GM12878 (cell line): ENCODE measurements around the gene SMTNL1. TPM values are rescaled to one million over a fixed set of nuclear protein-coding genes. Genes with fewer than 3 reads are reported as not detected.

ENCODE experiments used
- BRCA1 ChIP-seq: IDR thresholded peaks from 2 replicates; pipeline ENCODE4 v1.6.1; 2011; ENCODE audit warnings: low read depth, low read length, improper control_type of control experiment
- CREB1 ChIP-seq: IDR thresholded peaks from 2 replicates; pipeline ENCODE4 v1.6.1; 2012; ENCODE audit warnings: low read depth, mild to moderate bottlenecking, inconsistent platforms
- CREM ChIP-seq: IDR thresholded peaks from 2 replicates; pipeline ENCODE4 v1.6.1; 2014; ENCODE audit warnings: antibody characterized with exemption, low read depth
- EP300 ChIP-seq, 2 experiments: fragments of 150-350 bp in 1 of 2; IDR thresholded peaks; 2 replicates each; pipeline ENCODE4 v1.6.1; 2011 to 2012; ENCODE audit warnings: low read depth in 2 of 2, low read length in 2 of 2, borderline replicate concordance in 1 of 2, improper control_type of control experiment in 1 of 2, inconsistent platforms in 1 of 2; ENCODE audit not compliant: control insufficient read depth in 1 of 2
- PAX5 ChIP-seq: IDR thresholded peaks from 2 replicates; pipeline ENCODE4 v1.6.1; 2011; ENCODE audit warnings: low read depth, low read length, borderline replicate concordance
- REST ChIP-seq: IDR thresholded peaks from 2 replicates; pipeline ENCODE4 v1.6.1; 2012; ENCODE audit warnings: mild to moderate bottlenecking, low read depth, low read length
- RFX5 ChIP-seq: IDR thresholded peaks from 2 replicates; pipeline ENCODE4 v1.6.1; 2011; ENCODE audit warnings: low read depth, low read length, improper control_type of control experiment
- STAT1 ChIP-seq: fragments of 450-650 bp; conservative IDR thresholded peaks from 2 replicates; pipeline ENCODE4 v1.6.1; 2014; ENCODE audit warnings: antibody characterized with exemption, mild to moderate bottlenecking
- YY1 ChIP-seq: IDR thresholded peaks from 2 replicates; pipeline ENCODE4 v1.6.1; 2011; ENCODE audit warnings: low read depth, mild to moderate bottlenecking, low read length
- ZBTB33 ChIP-seq: fragments of 450-650 bp; IDR thresholded peaks from 2 replicates; pipeline ENCODE4 v1.6.1; 2017; ENCODE audit warnings: mild to moderate bottlenecking
- ZNF207 ChIP-seq: fragments of 450-650 bp; IDR thresholded peaks from 2 replicates; pipeline ENCODE4 v1.6.1; 2014; ENCODE audit warnings: antibody characterized with exemption, mild to moderate bottlenecking, borderline replicate concordance
- polyA plus RNA-seq, 11 experiments: library from polyadenylated mRNA; depleted of rRNA in 4 of 11; unstranded in 6 of 11; stranded (reverse) in 5 of 11; fragments of >200 nt; fragmentation: Nextera tagmentation in 4 of 11; fragmentation: Illumina TruSeq in 1 of 11; extraction: Ambion mirVana in 4 of 11; extraction: Trizol in 1 of 11; gene quantifications; 1 replicate in 1 of 11; 2 replicates in 10 of 11; pipeline versions ENCODE4 v1.2.1 to v1.2.3, GENCODE V29; 2011 to 2016; ENCODE audit warnings: inconsistent platforms in 2 of 11, missing spikeins in 2 of 11, low read depth in 1 of 11
- total RNA-seq, 4 experiments: library from RNA; depleted of rRNA in 3 of 4; stranded (reverse); fragments of >200 nt in 3 of 4; fragmentation: Illumina TruSeq in 1 of 4; extraction: Trizol in 1 of 4; gene quantifications; 2 replicates each; pipeline versions ENCODE4 v1.2.1 to v1.2.3, GENCODE V29; 2013 to 2021
- TF ChIP-seq, protein P1 (sequence below): fragments of 450-650 bp; formaldehyde crosslinking; IDR thresholded peaks from 2 replicates; pipeline ENCODE4 v1.4.0; 2020; ENCODE audit warnings: mild to moderate bottlenecking, moderate library complexity

The SMTNL1 gene
- total and polyA plus RNA-seq, 10 of the 15 experiments (the other 5 are each of a cell fraction or from before 2014, with no cell fraction given): 0.06 to 0.17 (median 0.10) TPM; not detected in 7

GRCh38 chr11:57515332-57516060 is 21.9 kb upstream of the SMTNL1 start, which contains the start of gene SLC43A1 (continued):
- TF ChIP-seq BRCA1: no peak
- TF ChIP-seq, protein P1, sequence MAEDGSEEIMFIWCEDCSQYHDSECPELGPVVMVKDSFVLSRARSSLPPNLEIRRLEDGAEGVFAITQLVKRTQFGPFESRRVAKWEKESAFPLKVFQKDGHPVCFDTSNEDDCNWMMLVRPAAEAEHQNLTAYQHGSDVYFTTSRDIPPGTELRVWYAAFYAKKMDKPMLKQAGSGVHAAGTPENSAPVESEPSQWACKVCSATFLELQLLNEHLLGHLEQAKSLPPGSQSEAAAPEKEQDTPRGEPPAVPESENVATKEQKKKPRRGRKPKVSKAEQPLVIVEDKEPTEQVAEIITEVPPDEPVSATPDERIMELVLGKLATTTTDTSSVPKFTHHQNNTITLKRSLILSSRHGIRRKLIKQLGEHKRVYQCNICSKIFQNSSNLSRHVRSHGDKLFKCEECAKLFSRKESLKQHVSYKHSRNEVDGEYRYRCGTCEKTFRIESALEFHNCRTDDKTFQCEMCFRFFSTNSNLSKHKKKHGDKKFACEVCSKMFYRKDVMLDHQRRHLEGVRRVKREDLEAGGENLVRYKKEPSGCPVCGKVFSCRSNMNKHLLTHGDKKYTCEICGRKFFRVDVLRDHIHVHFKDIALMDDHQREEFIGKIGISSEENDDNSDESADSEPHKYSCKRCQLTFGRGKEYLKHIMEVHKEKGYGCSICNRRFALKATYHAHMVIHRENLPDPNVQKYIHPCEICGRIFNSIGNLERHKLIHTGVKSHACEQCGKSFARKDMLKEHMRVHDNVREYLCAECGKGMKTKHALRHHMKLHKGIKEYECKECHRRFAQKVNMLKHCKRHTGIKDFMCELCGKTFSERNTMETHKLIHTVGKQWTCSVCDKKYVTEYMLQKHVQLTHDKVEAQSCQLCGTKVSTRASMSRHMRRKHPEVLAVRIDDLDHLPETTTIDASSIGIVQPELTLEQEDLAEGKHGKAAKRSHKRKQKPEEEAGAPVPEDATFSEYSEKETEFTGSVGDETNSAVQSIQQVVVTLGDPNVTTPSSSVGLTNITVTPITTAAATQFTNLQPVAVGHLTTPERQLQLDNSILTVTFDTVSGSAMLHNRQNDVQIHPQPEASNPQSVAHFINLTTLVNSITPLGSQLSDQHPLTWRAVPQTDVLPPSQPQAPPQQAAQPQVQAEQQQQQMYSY (CRISPR knock-in tag): no peak
- no peak for TF ChIP-seq YY1
- no peak for TF ChIP-seq PAX5
- TF ChIP-seq RFX5: no peak
- TF ChIP-seq CREB1: no peak
- no peak for TF ChIP-seq STAT1
- TF ChIP-seq REST: no peak
- TF ChIP-seq ZBTB33: no peak
- TF ChIP-seq CREM: no peak
- no peak for TF ChIP-seq EP300 (IDR thresholded peaks at IDR 0.05; ENCODE audit: borderline replicate concordance in 1 of 2, control insufficient read depth in 1 of 2, low read depth in 2 of 2, low read length in 2 of 2)
- no peak for TF ChIP-seq ZNF207
